Activated CD4-positive, alpha-beta T cell treated with anti-CD3 and anti-CD28 coated beads, Interleukin-2, Interleukin-4, amounts not matched to agents 100 ng/mL and 50 ng/mL, durations not matched to agents 16 hours and 8 hours (primary cell): ENCODE data around the gene ARHGAP24.
"Not testable (repeated sequence)": the region's sequence is repeated elsewhere in the genome, so short reads cannot be mapped to it uniquely, and the experiment has no call there.

ENCODE experiments used
- DNase-seq: peaks from one replicate; pipeline ENCODE4 v3.0.0-alpha.2; 2020; ENCODE audit warnings: low spot score

ARHGAP24 gene

GRCh38 chr4:85963231-85963630 is 488.3 kb downstream of the ARHGAP24 start:
- no peak for DNase-seq

- DNase-seq, result no peak
Measured at GRCh38 chr4:85964298-85964697, 489.3 kb downstream of the ARHGAP24 start.

- DNase-seq, result not testable (repeated sequence)
Measured at GRCh38 chr4:85965017-85965416, 490.1 kb downstream of the ARHGAP24 start.

GRCh38 chr4:85965529-85965928 is 490.6 kb downstream of the ARHGAP24 start:
- DNase-seq, result no peak

GRCh38 chr4:85966373-85966772 is 491.4 kb downstream of the ARHGAP24 start:
- no peak for DNase-seq

- DNase-seq, result no peak
Measured at GRCh38 chr4:85967872-85968271, 492.9 kb downstream of the ARHGAP24 start.

GRCh38 chr4:85968945-85969819 is 494.2 kb downstream of the ARHGAP24 start:
- peak; percentile 12 for DNase-seq

GRCh38 chr4:85970535-85970934 is 495.6 kb downstream of the ARHGAP24 start:
- DNase-seq, result no peak

GRCh38 chr4:85979276-85979675 is 504.3 kb downstream of the ARHGAP24 start:
- DNase-seq, result no peak

GRCh38 chr4:85986266-85986665 is 511.3 kb downstream of the ARHGAP24 start:
- DNase-seq, result no peak

GRCh38 chr4:85993641-85994040 is 518.7 kb downstream of the ARHGAP24 start:
- no peak for DNase-seq

GRCh38 chr4:85994576-85994975 is 519.6 kb downstream of the ARHGAP24 start:
- DNase-seq, result no peak

- no peak for DNase-seq
Measured at GRCh38 chr4:85995361-85995760, 520.4 kb downstream of the ARHGAP24 start.

- DNase-seq, result no peak
Measured at GRCh38 chr4:86001591-86001990, 526.6 kb downstream of the ARHGAP24 start.

GRCh38 chr4:86004030-86004429 is 529.1 kb downstream of the ARHGAP24 start:
- DNase-seq, result no peak

GRCh38 chr4:86006057-86006456 is 531.1 kb downstream of the ARHGAP24 start:
- DNase-seq, result no peak

GRCh38 chr4:86007042-86007441 is 532.1 kb downstream of the ARHGAP24 start:
- no peak for DNase-seq

GRCh38 chr4:86011117-86011516 is 536.2 kb downstream of the ARHGAP24 start:
- no peak for DNase-seq

GRCh38 chr4:86013621-86014020 is 538.7 kb downstream of the ARHGAP24 start:
- DNase-seq, result no peak

- no peak for DNase-seq
Measured at GRCh38 chr4:86014599-86014998, 539.6 kb downstream of the ARHGAP24 start.

- no peak for DNase-seq
Measured at GRCh38 chr4:86015412-86016350, 540.7 kb downstream of the ARHGAP24 start.

- DNase-seq, result no peak
Measured at GRCh38 chr4:86019362-86019761, 544.4 kb downstream of the ARHGAP24 start.

GRCh38 chr4:86019906-86020305 is 545.0 kb downstream of the ARHGAP24 start:
- DNase-seq, result no peak
